ENCODE data around the gene CDKN1C.

CDKN1C gene

GRCh38 chr11:2904153-2905052 lies 18.8 kb upstream of the CDKN1C start:
- no peak for DNase-seq

GRCh38 chr11:2903672-2904011 lies 18.1 kb upstream of the CDKN1C start:
- no peak for DNase-seq

- DNase-seq = no peak
Observed at GRCh38 chr11:2902784-2903671, 17.5 kb upstream of the CDKN1C start.

- peak; percentile 73 for DNase-seq
Observed at GRCh38 chr11:2901854-2902783, 16.5 kb upstream of the CDKN1C start.

GRCh38 chr11:2901196-2901796 lies 15.7 kb upstream of the CDKN1C start:
- DNase-seq = no peak

- DNase-seq = no peak
Observed at GRCh38 chr11:2899080-2899783, 13.7 kb upstream of the CDKN1C start.

- DNase-seq = no peak
Observed at GRCh38 chr11:2898366-2899079, 12.9 kb upstream of the CDKN1C start.

- DNase-seq = no peak
Observed at GRCh38 chr11:2897048-2897447, 11.5 kb upstream of the CDKN1C start.

- no peak for DNase-seq
Observed at GRCh38 chr11:2896047-2896446, 10.5 kb upstream of the CDKN1C start.

- DNase-seq = no peak
Observed at GRCh38 chr11:2893935-2894334, 8.4 kb upstream of the CDKN1C start.

- DNase-seq = no peak
Observed at GRCh38 chr11:2892967-2893528, 7.5 kb upstream of the CDKN1C start.

GRCh38 chr11:2892215-2892966 lies 6.8 kb upstream of the CDKN1C start:
- DNase-seq = no peak

- DNase-seq = peak; percentile 5
Observed at GRCh38 chr11:2891326-2892214, 6.0 kb upstream of the CDKN1C start.

- DNase-seq = peak; percentile 11
Observed at GRCh38 chr11:2890466-2891294, 5.1 kb upstream of the CDKN1C start.

- no peak for DNase-seq
Observed at GRCh38 chr11:2889362-2890273, 4.0 kb upstream of the CDKN1C start.

GRCh38 chr11:2888266-2888968 lies 2.8 kb upstream of the CDKN1C start:
- peak; percentile 39 for DNase-seq
